ENCODE results near the gene LAMB1. TPM values are rescaled to one million over a fixed set of nuclear protein-coding genes. Genes with fewer than 3 reads are reported as not detected.

The LAMB1 gene
- total RNA-seq (2022; extraction: Qiagen RNA extraction; ENCODE audit: low read depth) = 118 to 182 TPM (median 130 TPM) in 5 replicates

GRCh38 chr7:108002726-108003598 lies at the start of gene LAMB1:
Gene LAMB1, minus strand, starts transcription at chr7:108003161. Its CDS starts 276 bp downstream, at chr7:108002885.

GRCh38 chr7:107890962-107891635 lies 111.9 kb downstream of the LAMB1 start, which contains the start of gene DLD:
Gene DLD, plus strand, starts transcription at chr7:107891183. Its CDS starts 68 bp downstream, at chr7:107891251.

Other genes starting within 250 kb of the LAMB1 start
- gene SLC26A3, start 199.9 kb downstream of the LAMB1 start, total RNA-seq (2022; extraction: Qiagen RNA extraction; ENCODE audit: low read depth) = not detected in 5 replicates
- 89.6 to 123 TPM (median 92.6 TPM) in 5 replicates for gene DLD, start 112.0 kb downstream of the LAMB1 start, total RNA-seq (2022; extraction: Qiagen RNA extraction; ENCODE audit: low read depth)
- gene LAMB4, start 127.2 kb upstream of the LAMB1 start, total RNA-seq (2022; extraction: Qiagen RNA extraction; ENCODE audit: low read depth) = 0.10 to 0.31 TPM (median 0.16 TPM) in 5 replicates

All from A549 treated with CpdA at 1 μM for 4 hours (cell line).